Liver (tissue), 9 donors: ENCODE data around the gene SLC16A5. TPM values are rescaled to one million over a fixed set of nuclear protein-coding genes. Genes with fewer than 3 reads are reported as not detected.

Experiments
- DNase-seq: peaks from one replicate; pipeline ENCODE4 v3.0.0-alpha.2; 2017; ENCODE audit warnings: low spot score
- H3K27ac ChIP-seq, 2 donors: one replicate each; pipeline ENCODE4 v1.7.0; 2013; ENCODE audit warnings: inconsistent platforms in 2 of 2, low read length in 2 of 2, control low read depth in 1 of 2, low read depth in 1 of 2, mild to moderate bottlenecking in 1 of 2
- H3K27me3 ChIP-seq, 4 donors: one replicate each; pipeline versions ENCODE4 v1.6.1 to v1.7.0; 2013; ENCODE audit warnings: low read length in 3 of 4, inconsistent platforms in 1 of 4, mild to moderate bottlenecking in 1 of 4, moderate library complexity in 1 of 4; ENCODE audit not compliant: control insufficient read depth in 4 of 4, insufficient read depth in 4 of 4
- H3K36me3 ChIP-seq, 4 donors: one replicate each; pipeline versions ENCODE4 v1.6.1 to v1.7.0; 2013; ENCODE audit warnings: low read length in 3 of 4, mild to moderate bottlenecking in 3 of 4, low read depth in 1 of 4, moderate library complexity in 1 of 4; ENCODE audit not compliant: control insufficient read depth in 4 of 4, insufficient read depth in 3 of 4
- H3K4me1 ChIP-seq, 4 donors: one replicate each; pipeline versions ENCODE4 v1.6.1 to v1.7.0; 2013; ENCODE audit warnings: low read length in 3 of 4, mild to moderate bottlenecking in 3 of 4, moderate library complexity in 1 of 4; ENCODE audit not compliant: control insufficient read depth in 4 of 4, insufficient read depth in 4 of 4
- H3K4me3 ChIP-seq, 3 donors: one replicate each; pipeline versions ENCODE4 v1.6.1 to v1.7.0; 2013; ENCODE audit warnings: low read length in 3 of 3, control low read depth in 1 of 3, low read depth in 1 of 3, mild to moderate bottlenecking in 1 of 3
- H3K9ac ChIP-seq, 2 donors: one replicate each; pipeline ENCODE4 v1.7.0; 2013; ENCODE audit warnings: low read length in 2 of 2, mild to moderate bottlenecking in 2 of 2, moderate library complexity in 2 of 2, control low read depth in 1 of 2, low read depth in 1 of 2
- H3K9me3 ChIP-seq, 4 donors: one replicate each; pipeline versions ENCODE4 v1.6.1 to v1.7.0; 2013; ENCODE audit warnings: low read length in 3 of 4; ENCODE audit not compliant: control insufficient read depth in 4 of 4
- ATF3 ChIP-seq: IDR thresholded peaks from 2 replicates; pipeline ENCODE4 v1.6.1; 2016; ENCODE audit warnings: antibody characterized with exemption
- CTCF ChIP-seq: fragments of 150-350 bp; IDR thresholded peaks from 2 replicates; pipeline ENCODE4 v1.5.1; 2017; ENCODE audit warnings: improper control_type of control experiment, low read depth, low read length; ENCODE audit not compliant: missing input control
- EGR1 ChIP-seq, 2 donors: IDR thresholded peaks; 2 replicates each; pipeline ENCODE4 v1.6.1; 2016 to 2018; ENCODE audit warnings: antibody characterized with exemption in 2 of 2, low read depth in 2 of 2
- FOXA1 ChIP-seq: IDR thresholded peaks from 2 replicates; pipeline ENCODE4 v1.6.1; 2016; ENCODE audit warnings: antibody characterized with exemption
- FOXA2 ChIP-seq: IDR thresholded peaks from 2 replicates; pipeline ENCODE4 v1.6.1; 2016; ENCODE audit warnings: antibody characterized with exemption
- GABPA ChIP-seq, 2 donors: IDR thresholded peaks in 1 of 2; conservative IDR thresholded peaks in 1 of 2; 2 replicates each; pipeline ENCODE4 v1.6.1; 2016; ENCODE audit warnings: antibody characterized with exemption in 2 of 2, mild to moderate bottlenecking in 1 of 2, moderate library complexity in 1 of 2
- HNF4A ChIP-seq, 2 donors: conservative IDR thresholded peaks; 2 replicates each; pipeline ENCODE4 v1.6.1; 2016; ENCODE audit warnings: antibody characterized with exemption in 2 of 2, mild to moderate bottlenecking in 2 of 2
- HNF4G ChIP-seq: IDR thresholded peaks from 2 replicates; pipeline ENCODE4 v1.6.1; 2016; ENCODE audit warnings: antibody characterized with exemption
- JUND ChIP-seq, 2 donors: IDR thresholded peaks; 2 replicates each; pipeline ENCODE4 v1.6.1; 2016; ENCODE audit warnings: antibody characterized with exemption in 2 of 2
- MAX ChIP-seq: IDR thresholded peaks from 2 replicates; pipeline ENCODE4 v1.6.1; 2016; ENCODE audit warnings: antibody characterized with exemption
- NR2F2 ChIP-seq: IDR thresholded peaks from 2 replicates; pipeline ENCODE4 v1.6.1; 2016; ENCODE audit warnings: antibody characterized with exemption
- RAD21 ChIP-seq, 2 donors: IDR thresholded peaks; 2 replicates each; pipeline ENCODE4 v1.6.1; 2016; ENCODE audit warnings: antibody characterized with exemption in 2 of 2, mild to moderate bottlenecking in 2 of 2
- REST ChIP-seq: IDR thresholded peaks from 2 replicates; pipeline ENCODE4 v1.6.1; 2016; ENCODE audit warnings: antibody characterized with exemption, mild to moderate bottlenecking
- RXRA ChIP-seq, 2 donors: IDR thresholded peaks; 2 replicates each; pipeline ENCODE4 v1.6.1; 2017 to 2018; ENCODE audit warnings: antibody characterized with exemption in 2 of 2, mild to moderate bottlenecking in 1 of 2
- SP1 ChIP-seq: IDR thresholded peaks from 2 replicates; pipeline ENCODE4 v1.6.1; 2018; ENCODE audit warnings: antibody characterized with exemption, mild to moderate bottlenecking
- TAF1 ChIP-seq: conservative IDR thresholded peaks from 2 replicates; pipeline ENCODE4 v1.6.1; 2016; ENCODE audit warnings: antibody characterized with exemption, mild to moderate bottlenecking
- YY1 ChIP-seq: IDR thresholded peaks from 2 replicates; pipeline ENCODE4 v1.6.1; 2016; ENCODE audit warnings: antibody characterized with exemption, mild to moderate bottlenecking
- ZBTB33 ChIP-seq: IDR thresholded peaks from 2 replicates; pipeline ENCODE4 v1.6.1; 2016; ENCODE audit warnings: antibody characterized with exemption
- WGBS: extraction: QIAGEN DNeasy Blood & Tissue Kit; methylation state at CpG from one replicate; pipeline ENCODE4 v1.1.7; 2013; 5-methylcytosine and 5-hydroxymethylcytosine counted together
- polyA plus RNA-seq, 2 donors: library from polyadenylated mRNA; stranded (reverse) in 1 of 2; unstranded in 1 of 2; fragments of 200-250 nt in 1 of 2; fragments of >200 nt in 1 of 2; fragmentation: Nextera tagmentation in 1 of 2; extraction: Ambion mirVana in 1 of 2; gene quantifications; one replicate each; pipeline versions ENCODE4 v1.2.1 to v1.2.3, GENCODE V29; 2013 to 2015
- total RNA-seq, 2 donors: library from RNA; depleted of rRNA; stranded (reverse); fragments of >200 nt; gene quantifications; one replicate each; pipeline ENCODE4 v1.2.3, GENCODE V29; 2014
- donor health status: healthy.
- donor health status: healthy.
- donor health status: healthy.
- donor health status: healthy.
- donor health status: healthy.

SLC16A5 gene
- total and polyA plus RNA-seq, 4 donors = 1.0 to 4.5 (median 2.6) TPM

GRCh38 chr17:75146592-75146991 lies 58.8 kb downstream of the SLC16A5 start (continued):
- no peak for TF ChIP-seq REST

- DNase-seq = no peak
- whole genome bisulfite sequencing = 89% methylated on average over 6 of the region's 6 CpGs
- Histone ChIP-seq H3K27ac (no peak overlapping the region), H3K4me1 (peaks cover 0 to 3% (median 2%) of the 10 kb centered on the region in 4 donors), H3K9me3 (no peaks in the 10 kb centered on the region), H3K9ac (no peak overlapping the region), H3K27me3 (no peaks in the 10 kb centered on the region), H3K4me3 (no peak overlapping the region), H3K36me3 (peaks cover 2 to 19% (median 3%) of the 10 kb centered on the region in 4 donors)
- TF ChIP-seq ZBTB33 = no peak
- no peak for TF ChIP-seq RXRA (IDR thresholded peaks at IDR 0.05)
- TF ChIP-seq FOXA2 = no peak
- TF ChIP-seq RAD21 (IDR thresholded peaks at IDR 0.05) = no peak
- TF ChIP-seq NR2F2 = no peak
- no peak for TF ChIP-seq FOXA1
- TF ChIP-seq CTCF = no peak
- no peak for TF ChIP-seq HNF4A (conservative IDR thresholded peaks at IDR 0.05)
- TF ChIP-seq ATF3 = no peak
- TF ChIP-seq YY1 = no peak
- no peak for TF ChIP-seq EGR1 (IDR thresholded peaks at IDR 0.05; ENCODE audit: low read depth in 2 of 2)
- TF ChIP-seq REST = no peak
- TF ChIP-seq HNF4G = no peak
- no peak for TF ChIP-seq SP1
- TF ChIP-seq MAX = no peak
- no peak for TF ChIP-seq GABPA (IDR thresholded peaks at IDR 0.05 in 1 of 2, conservative IDR thresholded peaks at IDR 0.05 in 1 of 2)
- TF ChIP-seq TAF1 = no peak
- TF ChIP-seq JUND (IDR thresholded peaks at IDR 0.05) = no peak
Observed at GRCh38 chr17:75147878-75148546, 60.3 kb downstream of the SLC16A5 start.
